HG03196 (cell line): Measurements from ENCODE around the gene DHRSX.
"Not testable (repeated sequence)": the region's sequence is repeated elsewhere in the genome, so short reads cannot be mapped to it uniquely, and the experiment has no call there.

Experiments used
- ATAC-seq: cut with Tn5 transposase; IDR thresholded peaks from one replicate; pipeline ENCODE4 v1.9.1; 2021; ENCODE audit not compliant: unreplicated experiment

Gene DHRSX

DNA sequence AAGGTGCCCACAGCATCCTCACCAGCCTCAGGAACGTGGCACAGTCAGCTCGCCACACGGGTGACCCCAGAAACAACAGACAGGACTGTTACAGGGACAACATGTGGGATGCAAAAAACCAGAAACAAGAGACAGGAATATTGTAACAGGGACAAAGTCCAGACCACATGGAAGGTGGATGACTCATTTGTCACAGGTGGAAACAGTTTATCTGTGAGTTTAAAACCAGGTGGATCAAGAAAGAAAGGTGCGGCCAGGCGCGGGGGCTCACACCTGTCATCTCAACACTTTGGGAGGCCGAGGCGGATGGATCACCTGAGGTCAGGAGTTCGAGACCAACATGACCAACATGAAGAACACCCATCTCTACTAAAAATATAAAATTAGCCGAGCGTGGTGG, 23.5 kb downstream of the DHRSX start:
- ATAC-seq, result not testable (repeated sequence)

DNA sequence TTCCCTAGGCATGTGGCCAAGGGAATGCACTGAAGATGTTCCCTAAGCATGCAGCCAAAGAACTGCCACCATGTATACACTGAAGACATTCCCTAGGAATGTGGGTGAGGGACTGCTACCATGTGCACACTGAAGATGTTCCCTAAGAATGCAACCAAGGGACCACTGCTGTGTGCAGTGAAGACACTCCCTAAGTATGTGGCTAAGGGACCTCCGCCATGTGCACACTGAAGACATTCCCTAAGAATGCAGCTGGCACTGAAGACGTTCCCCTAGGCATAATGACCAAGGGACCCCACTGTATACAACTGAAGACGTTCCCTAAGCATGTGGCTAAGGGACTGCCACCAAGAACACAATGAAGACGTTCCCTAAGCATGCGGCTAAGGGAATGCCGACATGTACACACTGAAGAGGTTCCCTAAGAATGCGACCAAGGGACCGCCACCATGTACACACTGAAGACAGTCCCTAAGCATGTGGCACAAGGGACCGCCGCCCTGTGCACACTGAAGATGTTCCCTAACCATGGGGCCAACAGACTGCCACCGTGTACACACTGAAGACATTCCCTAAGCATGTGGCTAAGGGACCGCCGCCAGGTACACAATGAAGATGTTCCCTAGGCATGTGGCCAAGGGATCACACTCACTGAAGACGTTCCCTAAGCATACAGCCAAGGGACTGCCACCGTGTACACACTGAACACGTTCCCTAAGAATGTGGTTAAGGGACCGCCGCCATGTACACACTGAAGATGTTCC, 25.6 kb downstream of the DHRSX start:
- ATAC-seq, result no peak

DNA sequence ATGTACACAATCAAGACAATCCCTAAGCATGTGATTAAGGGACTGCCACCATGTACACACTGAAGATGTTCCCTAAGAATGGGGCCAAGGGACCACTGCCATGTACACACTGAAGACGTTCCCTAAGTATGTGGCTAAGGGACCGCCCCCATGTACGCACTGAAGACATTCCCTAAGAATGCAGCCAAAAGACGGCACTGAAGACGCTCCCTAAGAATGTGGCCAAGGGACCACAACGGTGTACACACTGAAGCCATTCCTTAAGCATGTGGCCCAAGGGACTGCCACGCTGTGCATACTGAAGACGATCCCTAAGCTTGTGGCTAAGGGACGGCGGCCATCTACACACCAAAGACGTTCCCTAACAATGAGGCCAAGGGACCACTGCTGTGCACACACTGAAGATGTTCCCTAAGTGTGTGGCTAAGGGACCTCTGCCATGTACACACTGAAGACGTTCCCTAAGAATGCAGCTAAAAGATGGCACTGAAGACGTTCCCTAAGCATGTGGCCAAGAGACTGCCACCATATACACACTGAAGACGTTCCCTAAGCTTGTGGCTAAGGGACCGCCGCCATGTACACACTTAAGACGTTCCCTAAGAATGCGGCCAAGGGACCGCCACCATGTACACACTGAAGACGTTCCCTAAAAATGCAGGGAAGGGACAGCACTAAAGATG, 26.4 kb downstream of the DHRSX start:
- no peak for ATAC-seq

DNA sequence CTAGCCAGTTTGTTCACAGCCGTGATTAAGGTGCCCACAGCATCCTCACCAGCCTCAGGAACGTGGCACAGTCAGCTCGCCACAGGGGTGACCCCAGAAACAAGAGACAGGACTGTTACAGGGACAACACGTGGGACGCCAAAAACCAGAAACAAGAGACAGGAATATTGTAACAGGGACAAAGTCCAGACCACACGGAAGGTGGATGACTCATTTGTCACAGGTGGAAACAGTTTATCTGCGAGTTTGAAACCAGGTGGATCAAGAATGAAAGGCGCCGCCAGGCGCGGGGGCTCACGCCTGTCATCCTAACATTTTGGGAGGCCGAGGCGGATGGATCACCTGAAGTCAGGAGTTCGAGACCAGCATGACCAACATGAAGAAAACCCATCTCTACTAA, 27.7 kb downstream of the DHRSX start:
- ATAC-seq, result not testable (repeated sequence)

DNA sequence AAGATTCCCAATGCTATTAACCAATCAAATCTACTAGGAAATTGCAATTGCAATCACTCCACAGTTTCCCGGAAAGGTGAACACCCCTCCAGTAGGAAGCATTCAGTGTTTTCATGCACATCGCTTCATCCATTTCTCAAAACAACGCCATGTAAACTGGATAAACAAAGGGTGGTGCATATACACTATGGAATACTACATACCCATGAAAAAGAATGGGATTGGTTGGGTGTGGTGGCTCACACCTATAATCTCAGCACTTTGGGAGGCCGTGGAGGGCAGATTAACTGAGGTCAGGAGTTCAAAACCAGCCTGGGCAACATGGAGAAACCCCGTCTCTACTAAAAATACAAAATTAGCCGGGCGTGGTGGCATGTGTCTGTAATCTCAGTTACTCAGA, 29.1 kb downstream of the DHRSX start:
- ATAC-seq, result no peak

DNA sequence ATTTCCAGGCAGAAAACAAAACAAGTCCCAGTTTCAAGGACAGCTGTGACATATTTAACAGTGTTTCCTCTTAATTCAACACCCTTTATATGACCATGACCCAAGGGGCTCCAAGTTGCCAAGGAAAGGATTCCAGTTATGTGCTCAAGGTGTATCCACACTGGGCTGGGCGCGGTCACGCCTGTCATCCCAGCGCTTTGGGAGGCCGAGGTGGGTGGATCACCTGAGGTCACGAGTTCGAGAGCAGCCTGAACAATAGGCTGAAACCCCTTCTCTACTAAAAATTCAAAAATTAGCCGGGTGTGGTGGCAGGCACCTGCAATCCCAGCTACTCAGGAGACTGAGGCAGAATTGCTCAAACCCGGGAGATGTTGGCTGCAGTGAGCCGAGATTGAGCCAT, 29.6 kb downstream of the DHRSX start:
- not testable (repeated sequence) for ATAC-seq

DNA sequence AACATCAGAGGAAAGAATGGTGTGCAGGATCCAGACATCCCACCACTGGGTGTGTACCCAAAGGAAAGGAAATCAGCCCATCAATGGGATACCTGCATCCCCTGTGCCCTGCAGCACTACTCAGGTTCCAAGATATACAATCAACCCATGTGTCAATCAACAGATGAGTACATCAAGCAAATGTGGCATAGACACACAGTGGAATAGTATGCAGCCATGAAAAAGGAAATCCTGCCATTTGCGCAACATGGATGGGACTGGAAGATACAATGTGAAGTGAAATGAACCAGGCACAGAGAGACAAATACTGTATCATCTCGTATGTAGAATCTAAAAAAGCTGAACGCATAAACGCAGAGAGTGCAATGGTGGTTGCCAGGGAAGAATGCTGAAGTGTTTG, 30.9 kb downstream of the DHRSX start:
- not testable (repeated sequence) for ATAC-seq

DNA sequence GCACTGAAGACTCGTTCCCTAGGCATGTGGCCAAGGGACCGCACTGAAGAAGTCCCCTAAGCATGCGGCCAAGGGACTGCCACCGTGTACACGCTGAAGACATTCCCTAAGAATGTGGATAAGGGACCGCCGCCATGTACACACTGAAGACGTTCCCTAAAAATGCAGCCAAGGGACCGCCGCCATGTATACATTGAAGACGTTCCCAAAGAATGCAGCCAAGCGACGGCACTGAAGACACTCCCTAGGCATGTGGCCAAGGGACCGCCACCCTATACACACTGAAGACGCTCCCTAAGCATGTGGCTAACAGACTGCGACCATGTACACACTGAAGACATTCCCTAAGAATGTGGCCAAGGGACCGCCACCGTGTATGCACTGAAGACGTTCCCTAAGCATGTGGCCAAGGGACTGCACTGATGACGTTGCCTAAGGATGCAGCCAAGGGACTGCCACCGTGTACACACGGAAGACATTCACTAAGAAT, 31.5 kb downstream of the DHRSX start:
- ATAC-seq, result no peak

DNA sequence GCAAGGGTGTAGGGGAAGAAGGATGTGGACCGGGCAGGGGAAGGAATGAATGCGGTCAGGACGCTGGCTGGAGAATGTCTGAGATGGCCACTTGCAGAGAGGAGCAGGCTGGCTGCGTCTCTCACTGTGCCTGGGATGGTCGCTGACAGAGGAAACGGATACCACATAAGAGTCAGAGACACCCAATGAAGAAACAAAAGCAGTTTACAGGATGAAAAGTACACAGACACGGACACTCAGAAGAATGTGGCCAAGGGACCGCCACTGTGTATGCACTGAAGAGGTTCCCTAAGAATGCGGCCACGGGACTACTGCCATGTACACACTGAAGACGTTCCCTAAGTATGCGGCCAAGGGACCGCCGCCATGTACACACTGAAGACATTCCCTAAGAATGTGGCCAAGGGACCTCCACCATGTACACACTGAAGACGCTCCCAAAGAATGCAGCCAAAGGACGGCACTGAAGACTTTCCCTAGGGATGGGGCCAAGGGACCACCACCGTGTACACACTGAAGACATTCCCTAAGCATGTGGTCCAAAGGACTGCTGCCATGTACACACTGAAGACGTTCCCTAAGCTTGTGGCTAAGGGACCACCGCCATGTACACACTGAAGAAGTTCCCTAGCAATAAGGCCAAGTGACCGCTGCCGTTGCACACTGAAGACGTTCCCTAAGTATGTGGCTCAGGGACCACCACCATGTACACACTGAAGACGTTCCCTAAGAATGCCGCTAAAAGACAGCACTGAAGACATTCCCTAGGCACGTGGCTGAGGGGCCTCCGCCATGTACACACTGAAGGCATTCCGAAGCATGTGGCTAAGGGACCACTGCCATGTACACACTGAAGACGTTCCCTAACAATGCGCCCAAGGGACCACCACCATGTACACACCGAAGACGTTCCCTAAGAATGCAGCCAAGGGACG, 32.2 kb downstream of the DHRSX start:
- ATAC-seq, result no peak

DNA sequence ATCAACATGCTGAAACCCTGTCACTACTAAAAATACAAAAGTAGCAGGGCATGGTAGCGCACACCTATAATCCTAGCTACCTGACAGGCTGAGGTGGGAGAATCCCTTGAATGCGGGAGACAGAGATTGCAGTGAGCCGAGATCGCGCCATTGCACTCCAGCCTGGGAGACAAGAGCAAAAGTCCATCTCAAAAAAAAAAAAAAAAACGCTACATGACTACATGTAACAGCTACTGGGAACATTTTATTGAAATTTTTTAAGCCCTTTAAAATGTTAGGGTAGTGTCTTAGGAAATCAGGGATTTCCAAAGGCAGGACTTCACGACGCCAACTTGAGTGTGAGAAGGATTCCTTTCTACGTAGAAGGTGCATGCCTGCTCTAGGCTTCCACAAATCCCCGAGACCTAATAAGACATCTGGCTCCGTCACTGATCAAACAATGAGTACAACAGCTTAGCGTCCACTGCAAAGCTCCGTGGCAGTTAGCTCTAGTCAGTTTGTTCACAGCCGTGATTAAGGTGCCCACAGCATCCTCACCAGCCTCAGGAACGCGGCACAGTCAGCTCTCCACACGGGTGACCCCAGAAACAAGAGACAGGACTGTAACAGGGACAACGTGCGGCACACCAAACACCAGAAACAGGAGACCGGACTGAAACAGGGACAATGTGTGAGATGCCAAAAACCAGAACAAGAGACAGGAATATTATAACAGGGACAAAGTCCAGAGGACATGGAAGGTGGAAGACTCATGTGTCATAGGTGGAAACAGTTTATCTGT, 33.7 kb downstream of the DHRSX start:
- ATAC-seq, result no peak

DNA sequence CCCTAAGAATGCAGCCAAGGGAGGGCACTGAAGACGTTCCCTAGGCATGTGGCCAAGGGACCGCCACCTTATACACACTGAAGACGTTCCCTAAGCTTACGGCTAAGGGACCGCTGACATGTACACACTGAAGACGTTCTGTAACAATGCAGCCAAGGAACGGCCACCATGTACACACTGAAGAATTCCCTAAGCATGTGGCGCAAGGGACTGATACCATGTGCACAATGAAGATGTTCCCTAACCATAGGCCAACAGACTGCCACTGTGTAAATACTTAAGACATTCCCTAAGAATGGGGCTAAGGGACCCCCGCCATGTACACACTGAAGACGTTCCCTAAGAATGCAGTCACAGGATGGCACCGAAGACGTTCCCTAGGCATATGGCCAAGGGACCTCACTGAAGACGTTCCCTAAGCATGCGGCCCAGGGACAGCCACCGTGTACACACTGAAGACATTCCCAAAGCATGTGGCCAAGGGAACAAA, 36.1 kb downstream of the DHRSX start:
- ATAC-seq, result no peak

DNA sequence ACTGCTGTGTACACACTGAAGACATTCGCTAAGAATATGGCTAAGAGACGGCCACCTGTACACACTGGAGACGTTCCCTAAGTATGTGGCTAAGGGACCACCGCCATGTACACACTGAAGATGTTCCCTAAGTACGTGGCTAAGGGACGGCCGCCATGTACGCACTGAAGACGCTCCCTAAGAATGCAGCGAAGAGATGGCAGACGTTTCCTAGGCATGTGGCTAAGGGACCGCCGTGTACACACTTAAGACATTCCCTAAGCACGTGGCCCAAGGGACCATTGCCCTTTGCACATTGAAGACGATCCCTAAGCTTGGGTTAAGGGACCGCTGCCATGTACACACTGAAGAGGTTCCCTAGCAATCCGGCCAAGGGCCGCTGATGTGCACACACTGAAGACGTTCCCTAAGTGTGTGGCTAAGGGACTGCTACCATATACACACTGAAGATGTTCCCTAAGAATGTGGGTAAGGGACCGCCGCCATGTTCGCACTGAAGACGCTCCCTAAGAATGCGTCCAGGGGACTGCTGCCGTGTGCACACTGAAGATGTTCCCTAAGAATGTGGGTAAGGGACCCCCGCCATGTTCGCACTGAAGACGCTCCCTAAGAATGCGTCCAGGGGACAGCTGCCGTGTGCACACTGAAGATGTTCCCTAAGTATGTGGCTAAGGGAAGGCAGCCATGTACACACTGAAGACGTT, 36.7 kb downstream of the DHRSX start:
- no peak for ATAC-seq

DNA sequence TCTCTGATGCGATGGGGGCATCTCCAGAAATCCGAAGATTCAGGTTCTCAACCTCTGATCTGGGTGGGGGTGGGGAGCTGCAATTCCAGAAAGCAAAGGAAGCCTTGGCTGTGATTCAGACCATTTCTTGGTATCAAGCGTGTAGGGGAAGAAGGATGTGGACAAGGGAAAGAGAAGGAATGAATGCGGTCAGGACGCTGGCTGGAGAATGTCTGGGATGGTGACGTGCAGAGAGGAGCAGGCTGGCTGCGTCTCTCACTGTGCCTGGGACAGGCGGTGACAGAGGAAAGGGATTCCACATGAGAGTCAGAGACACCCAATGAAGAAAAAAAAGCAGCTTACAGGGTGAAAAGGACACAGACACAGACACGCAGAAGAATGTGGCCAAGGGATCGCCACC, 37.3 kb downstream of the DHRSX start:
- ATAC-seq, result not testable (repeated sequence)

DNA sequence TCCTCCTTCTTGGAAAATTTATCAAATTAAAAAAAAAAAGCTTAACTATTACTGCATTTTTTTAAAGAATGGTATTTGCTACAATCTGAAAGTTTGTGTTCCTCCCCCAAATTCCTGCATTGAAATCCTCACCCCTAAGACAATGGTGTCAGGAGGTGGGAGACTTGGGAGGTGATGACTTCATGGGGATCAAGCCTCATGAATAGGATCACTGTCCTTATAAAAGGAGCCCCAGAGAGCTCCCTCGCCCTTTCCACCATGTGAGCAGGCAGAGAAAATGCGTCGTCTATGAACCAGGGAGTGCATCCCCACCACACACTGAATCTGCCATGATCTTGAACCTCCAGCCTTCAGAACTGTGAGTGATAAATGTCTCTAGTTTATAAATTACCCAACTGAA, 38.0 kb downstream of the DHRSX start:
- no peak for ATAC-seq

DNA sequence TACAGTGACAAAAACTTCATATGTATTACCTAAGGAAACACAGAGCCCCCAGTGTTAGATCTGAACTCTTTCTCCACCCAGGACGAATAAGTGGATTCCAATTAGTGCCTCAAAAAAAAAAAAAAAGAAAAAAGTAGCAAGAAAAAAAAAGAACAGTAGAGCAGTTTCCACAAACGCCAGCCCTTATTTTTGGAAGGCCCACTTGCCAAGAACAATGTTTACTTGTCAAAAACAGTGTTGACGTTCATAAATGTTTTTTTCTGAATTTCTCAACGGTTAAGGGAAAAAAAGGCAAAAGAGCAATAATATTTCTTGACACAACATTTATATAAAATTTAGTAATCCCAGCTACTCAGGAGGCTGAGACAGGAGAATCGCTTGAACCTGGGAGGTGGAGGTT, 38.7 kb downstream of the DHRSX start:
- ATAC-seq, result no peak

DNA sequence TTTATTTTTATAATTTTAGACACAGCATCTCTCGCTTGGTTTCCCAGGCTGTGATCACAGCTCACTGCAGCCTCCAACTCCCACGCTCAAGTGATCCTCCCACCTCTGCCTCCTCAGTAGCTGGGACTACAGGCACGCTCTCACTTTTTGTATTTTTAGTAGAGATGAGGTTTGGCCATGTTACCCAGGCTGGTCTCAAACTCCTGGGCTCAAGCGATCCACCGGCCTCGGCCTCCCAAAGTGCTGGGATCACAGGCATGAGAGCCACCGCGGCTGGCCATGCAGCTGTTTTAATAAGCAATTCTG, 39.1 kb downstream of the DHRSX start:
- ATAC-seq, result no peak

DNA sequence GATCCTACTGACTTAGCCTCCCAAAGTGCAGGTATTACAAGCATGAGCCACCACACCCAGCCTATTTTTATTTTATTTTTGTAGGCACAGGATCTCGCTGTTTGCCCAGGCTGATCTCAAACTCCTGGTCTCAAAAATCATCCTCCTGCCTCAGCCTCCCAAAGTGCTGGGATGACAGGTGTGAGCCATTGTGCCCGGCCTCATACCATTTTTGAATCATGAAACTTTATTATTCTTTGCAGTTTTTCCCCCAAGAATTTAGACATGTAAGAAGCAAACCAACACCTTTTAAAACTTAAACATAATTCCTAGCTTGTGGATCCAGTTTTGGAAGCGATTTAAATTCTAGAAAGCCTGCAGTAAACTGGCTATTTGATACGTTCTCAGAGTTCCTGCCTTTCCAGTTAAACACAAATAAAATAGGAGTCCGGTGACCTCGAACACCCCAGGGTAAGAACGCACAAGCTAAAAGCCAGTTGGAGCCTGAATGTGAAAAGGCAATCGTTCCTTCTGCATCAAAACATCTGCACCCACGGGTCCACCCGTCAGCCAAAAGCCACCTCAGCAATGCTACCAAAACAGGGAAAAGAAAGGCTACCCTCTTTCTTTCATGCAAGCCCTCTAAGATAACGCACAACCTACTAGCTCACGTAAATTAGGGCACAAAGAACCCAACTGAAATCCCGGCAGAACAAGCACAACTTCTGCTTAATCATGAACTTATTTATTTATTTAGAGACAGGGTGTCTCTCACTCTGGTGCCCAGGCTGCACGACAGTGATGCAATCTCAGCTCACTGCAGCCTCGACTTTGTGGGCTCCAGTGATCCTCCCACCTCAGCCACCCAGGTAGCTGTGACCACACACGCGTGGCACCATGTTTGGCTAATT, 39.7 kb downstream of the DHRSX start:
- ATAC-seq, result not testable (repeated sequence)

DNA sequence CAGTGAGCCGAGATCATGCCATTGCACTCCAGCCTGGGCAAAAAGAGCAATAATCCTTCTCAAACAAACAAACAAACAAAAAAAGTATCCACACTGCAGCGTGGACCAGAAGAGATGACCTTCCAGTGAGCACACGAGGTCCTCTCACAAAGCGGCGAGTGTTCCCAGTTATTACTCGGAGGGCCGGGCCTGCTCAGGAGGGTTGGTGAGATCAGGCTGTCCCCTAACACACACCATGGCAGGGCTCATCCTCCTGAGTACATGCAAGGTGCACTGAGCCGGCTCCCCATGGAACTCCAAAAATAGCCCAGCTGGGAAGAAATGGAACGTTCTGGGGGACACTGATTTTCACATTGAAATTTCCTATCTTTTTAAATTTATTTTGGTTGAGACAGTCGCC, 40.7 kb downstream of the DHRSX start:
- not testable (repeated sequence) for ATAC-seq

DNA sequence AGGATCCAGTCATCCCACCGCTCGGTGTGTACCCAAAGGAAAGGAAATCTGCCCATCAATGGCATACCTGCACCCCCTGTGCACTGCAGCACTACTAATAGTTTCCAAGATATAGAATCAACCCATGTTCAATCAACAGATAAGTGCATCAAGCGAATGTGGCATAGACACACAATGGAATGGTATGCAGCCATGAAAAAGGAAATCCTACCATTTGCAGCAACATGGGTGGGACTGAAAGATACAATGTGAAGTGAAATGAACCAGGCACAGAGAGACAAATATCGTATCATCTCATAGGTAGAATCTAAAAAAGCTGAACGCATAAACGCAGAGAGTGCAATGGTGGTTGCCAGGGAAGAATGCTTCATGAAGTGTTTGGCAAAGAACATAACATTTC, 42.5 kb downstream of the DHRSX start:
- no peak for ATAC-seq
